H1 (cell line): Measurements from ENCODE around the gene GANAB. TPM values are rescaled to one million over a fixed set of nuclear protein-coding genes. Genes with fewer than 3 reads are reported as not detected.
A peak's percentile ranks its signal among the peaks of the same experiment; 100 is the strongest.

Source experiments
- EGR1 ChIP-seq: IDR thresholded peaks from 2 replicates; pipeline ENCODE4 v1.6.1; 2011; ENCODE audit warnings: low read depth, low read length, borderline replicate concordance
- JUND ChIP-seq: IDR thresholded peaks from 2 replicates; pipeline ENCODE4 v1.6.1; 2011; ENCODE audit warnings: mild to moderate bottlenecking, improper control_type of control experiment, low read length
- MAFK ChIP-seq: IDR thresholded peaks from 2 replicates; pipeline ENCODE4 v1.6.1; 2012; ENCODE audit warnings: low read depth, mild to moderate bottlenecking, improper control_type of control experiment, low read length
- PHF8 ChIP-seq: fragments of 200-600 bp; sonication (generic); conservative IDR thresholded peaks from 2 replicates; pipeline ENCODE4 v1.7.1; 2012; ENCODE audit warnings: low read depth, mild to moderate bottlenecking, inconsistent platforms, low read length, moderate library complexity
- RAD21 ChIP-seq, 2 experiments: IDR thresholded peaks in 1 of 2; conservative IDR thresholded peaks in 1 of 2; 2 replicates each; pipeline ENCODE4 v1.6.1; 2011; ENCODE audit warnings: low read depth in 2 of 2, low read length in 2 of 2, improper control_type of control experiment in 1 of 2, inconsistent platforms in 1 of 2, mild to moderate bottlenecking in 1 of 2, moderate library complexity in 1 of 2
- RXRA ChIP-seq: IDR thresholded peaks from 2 replicates; pipeline ENCODE4 v1.6.1; 2011; ENCODE audit warnings: low read depth, mild to moderate bottlenecking, low read length, moderate library complexity; ENCODE audit not compliant: insufficient read depth
- polyA plus RNA-seq, 7 experiments: library from polyadenylated mRNA; depleted of rRNA in 3 of 7; stranded (reverse) in 5 of 7; unstranded in 2 of 7; fragments of >200 nt in 5 of 7; fragments of 200-250 nt in 2 of 7; gene quantifications; 1 replicate in 5 of 7; 2 replicates in 1 of 7; 4 replicates in 1 of 7; pipeline versions ENCODE4 v1.2.1 to v1.2.3, GENCODE V29; 2011 to 2013; ENCODE audit warnings: missing spikeins in 2 of 7, mixed read lengths in 2 of 7
- total RNA-seq: library from RNA; stranded (reverse); fragmentation: NEBNext Ultra II Directional; extraction: Animal tissue kit (Norgen Biotek cat#: 25700); gene quantifications from 2 replicates; pipeline ENCODE4 v1.2.1, GENCODE V29; 2021

GANAB gene
- total and polyA plus RNA-seq, 2 of the 8 experiments (the other 6 are each of a cell fraction or from before 2014, with no cell fraction given), result 289 to 330 TPM

GRCh38 chr11:62612366-62613290, 33.8 kb downstream of the GANAB start, which contains the start of the genes EML3 and ROM1 (continued):
- TF ChIP-seq MAFK (peak; percentile 39; the same call in 1 of the 2 replicates), PHF8 (no peak), JUND (no peak), EGR1 (peak; percentile 80; the same call in 1 of the 2 replicates), RXRA (0 out of 2 replicates have a peak, but pooled peaks have one; percentile 40), RAD21 (IDR thresholded peaks at IDR 0.05 in 1 of 2, conservative IDR thresholded peaks at IDR 0.05 in 1 of 2; ENCODE audit: low read depth in 2 of 2, low read length in 2 of 2) (peak; percentile 23 to 47; a peak in 3 of 4 replicates)
